Raji (cell line): ENCODE measurements around the gene SH3RF3.

Experiments used
- POLR2A ChIP-seq: IDR thresholded peaks from 2 replicates; pipeline ENCODE4 v1.6.1; 2011; ENCODE audit warnings: low read depth, low read length, control low read depth; ENCODE audit not compliant: insufficient read depth

Gene SH3RF3

DNA sequence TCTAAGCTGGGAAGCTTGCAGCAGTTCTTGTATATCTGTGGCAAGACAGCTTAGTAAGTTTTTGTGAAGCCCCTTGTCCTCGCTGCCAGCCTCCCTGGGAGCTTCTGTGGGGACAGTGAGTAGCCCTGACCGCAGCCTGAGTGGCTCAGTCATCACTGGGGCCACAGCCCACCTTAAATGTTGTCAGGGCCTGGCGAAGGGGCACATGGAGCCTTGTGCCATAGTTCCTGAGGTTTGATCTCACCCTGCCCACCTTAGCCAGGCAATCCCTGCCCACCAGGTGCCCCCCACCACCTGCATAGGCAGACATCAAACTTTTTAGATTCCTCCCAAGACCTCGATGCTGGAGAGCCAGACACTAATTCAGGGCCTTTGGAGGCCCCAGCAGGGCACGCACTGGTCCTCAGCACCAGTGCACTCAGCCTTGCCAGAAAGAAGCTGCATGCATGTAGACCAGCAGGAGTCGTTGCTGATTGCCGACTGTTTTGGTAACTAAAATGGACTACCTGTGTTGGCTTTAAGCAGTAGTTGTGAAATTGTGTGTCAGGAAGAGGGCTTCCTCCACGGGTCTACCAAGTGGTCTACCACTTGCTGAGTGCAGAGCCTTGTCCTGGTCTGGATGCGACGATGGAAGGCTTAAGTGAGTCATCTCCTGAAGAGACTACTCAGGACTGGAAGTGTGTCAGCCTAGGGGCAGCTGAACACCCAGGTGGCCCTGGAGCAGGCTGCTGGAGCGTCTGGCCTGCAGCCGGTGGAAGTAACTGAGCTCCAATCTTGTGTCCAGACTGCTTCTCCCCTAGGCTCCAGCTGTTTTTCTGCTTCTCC, 251.7 kb downstream of the SH3RF3 start:
- TF ChIP-seq POLR2A: no peak

DNA sequence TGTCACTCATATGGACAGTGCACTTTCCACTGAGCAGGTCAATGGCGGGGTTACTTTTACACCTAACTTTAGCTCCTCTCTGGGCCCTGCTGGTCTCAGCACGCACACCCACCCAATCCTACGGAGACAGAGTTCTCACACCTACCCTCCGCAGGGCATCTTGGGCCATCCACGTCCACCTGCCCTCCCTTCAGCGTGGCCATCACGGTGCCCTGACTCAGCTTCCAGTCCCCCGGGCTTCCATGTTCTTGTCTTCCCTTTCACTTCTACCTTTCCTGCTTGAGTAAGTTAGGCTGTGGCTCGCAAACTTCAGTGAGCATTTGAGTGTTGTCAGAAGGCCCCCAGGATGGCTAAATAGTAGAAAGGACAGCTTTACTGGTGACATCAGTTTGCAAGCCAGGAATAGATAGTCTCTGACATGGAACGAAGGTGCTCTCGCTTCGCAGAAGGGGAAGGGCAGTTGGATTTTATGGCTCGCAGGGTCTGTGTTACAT, 252.4 kb downstream of the SH3RF3 start:
- no peak for TF ChIP-seq POLR2A

DNA sequence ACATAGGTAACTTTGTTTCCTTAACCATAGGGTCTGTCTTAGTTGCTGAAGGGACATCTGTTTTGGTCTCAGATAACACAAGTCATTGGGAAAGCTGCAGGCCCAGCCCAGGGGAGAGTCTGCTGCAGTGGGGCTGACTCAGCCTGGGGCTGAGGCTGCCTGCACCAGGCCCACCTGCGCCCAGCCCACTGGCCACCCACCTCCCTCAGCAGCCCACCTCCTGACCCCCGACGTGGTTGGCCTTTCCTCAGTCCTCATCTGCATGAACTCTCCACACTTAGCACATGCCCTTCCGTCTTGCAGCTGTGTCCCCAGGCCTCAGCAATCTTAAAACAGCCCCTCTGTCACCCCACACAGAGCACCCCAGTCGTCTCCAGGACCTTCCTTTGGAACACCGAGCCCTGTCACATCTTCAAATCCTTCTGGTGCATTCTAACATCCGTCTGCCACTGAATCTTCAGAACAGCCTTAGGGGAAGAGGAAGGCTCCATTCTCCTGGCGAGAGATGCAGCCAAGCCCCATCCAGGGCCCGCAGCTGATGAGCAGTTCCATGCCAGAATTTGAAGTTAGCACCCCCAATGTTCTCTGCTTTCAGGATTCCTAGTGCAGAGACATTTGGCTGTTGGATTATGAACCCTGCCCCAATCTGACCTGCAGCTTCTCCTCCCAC, 253.4 kb downstream of the SH3RF3 start:
- no peak for TF ChIP-seq POLR2A

GRCh38 chr2:109382951-109383350, 253.9 kb downstream of the SH3RF3 start:
- TF ChIP-seq POLR2A: no peak

DNA sequence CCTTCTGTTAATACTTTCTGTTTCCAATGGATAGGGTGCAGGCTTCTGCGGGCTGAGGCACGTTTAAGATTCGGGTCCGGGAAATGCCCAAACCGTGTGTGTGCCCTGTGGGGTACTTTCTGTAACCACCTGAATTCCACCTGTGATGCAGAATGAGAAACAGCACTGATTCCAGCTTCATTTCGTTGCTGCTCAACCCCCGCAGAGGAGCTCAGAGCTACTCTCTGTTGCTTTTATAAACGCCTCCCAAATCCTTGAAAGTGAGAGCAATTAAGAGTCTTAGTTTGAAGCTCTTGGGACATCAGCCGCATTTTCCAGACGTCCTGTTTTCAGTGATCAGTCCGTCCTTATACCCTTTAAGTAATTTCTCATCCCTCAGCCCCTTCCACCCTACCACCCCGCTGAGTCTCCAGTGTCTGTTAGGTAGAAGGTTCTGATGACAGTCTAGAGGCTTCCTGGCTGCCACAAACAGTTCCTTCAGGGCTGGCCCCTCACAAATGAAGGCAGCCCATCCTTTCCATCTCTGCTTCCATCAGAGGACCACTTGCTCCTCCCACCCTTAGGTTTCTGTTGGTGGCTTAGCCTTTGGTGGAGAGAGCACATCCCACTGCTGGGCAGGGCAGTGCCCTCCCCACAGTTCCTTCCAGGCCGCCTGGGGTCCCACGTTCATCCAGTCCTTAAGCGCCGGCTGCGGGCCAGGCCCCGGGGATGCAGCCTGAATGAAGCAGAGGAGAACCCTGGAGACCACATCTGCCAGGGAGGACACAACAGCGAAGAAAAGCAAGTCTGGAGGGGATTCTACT, 254.7 kb downstream of the SH3RF3 start:
- TF ChIP-seq POLR2A: no peak

- TF ChIP-seq POLR2A: no peak
Measured at GRCh38 chr2:109384308-109385271, 255.6 kb downstream of the SH3RF3 start.

- no peak for TF ChIP-seq POLR2A
Measured at GRCh38 chr2:109385506-109385905, 256.5 kb downstream of the SH3RF3 start.

DNA sequence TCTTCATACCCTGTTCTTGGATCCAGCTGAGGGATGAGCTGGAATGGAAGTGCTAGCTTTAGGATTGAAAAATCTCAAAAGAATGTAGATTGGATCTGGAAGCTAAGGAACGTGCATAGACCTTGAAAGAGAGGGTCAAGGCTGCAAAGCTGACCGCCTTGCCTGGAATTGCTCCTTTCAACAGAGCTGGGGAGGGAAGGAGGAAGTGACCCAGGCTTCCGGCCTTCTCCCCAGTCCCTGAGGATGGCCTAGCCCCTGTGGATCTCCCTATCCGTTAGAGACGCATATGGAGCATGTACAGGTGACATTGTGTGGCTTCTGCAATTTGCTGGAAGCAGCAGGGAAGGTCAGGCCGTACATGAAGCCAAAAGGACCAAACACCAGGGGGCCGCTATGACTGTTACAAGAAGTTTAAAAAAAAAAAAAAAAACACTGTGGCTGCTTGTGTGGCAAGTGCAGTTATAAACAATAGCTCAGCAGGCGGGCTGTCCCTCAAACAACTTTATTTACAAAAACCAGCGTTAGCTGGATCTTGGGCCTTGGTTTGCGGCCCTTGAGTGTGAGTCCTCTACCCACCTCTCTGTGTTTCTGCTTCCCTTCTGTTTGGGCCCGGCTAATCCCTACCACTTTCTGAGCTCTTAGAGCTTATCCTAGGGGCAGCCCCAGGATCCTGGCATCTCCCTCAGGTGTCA, 257.1 kb downstream of the SH3RF3 start:
- TF ChIP-seq POLR2A: no peak

DNA sequence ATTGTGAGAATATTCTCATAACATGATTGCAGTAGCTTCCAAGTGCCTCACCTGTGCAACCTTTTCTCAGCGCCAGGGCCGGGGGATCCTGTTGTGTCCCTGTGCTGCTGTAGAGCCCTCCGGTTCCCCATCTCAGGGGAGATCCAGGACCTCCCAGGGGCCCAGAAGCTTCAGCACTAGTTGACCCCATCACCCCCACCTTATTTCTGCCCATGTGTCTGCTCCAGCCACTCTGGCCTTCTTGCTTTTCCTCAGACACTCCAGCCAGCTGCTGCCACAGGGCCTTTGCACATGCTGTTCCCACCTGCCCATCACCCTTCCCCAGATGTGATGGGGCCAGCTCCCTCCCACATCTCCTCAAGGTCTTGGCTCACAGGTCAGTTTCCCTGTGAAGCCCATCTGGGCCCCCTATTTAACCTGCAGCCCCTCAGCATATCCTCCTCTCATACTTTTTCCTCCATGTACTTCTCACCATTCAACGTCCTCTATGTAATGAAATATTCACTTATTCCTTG, 258.3 kb downstream of the SH3RF3 start:
- no peak for TF ChIP-seq POLR2A

- no peak for TF ChIP-seq POLR2A
Measured at GRCh38 chr2:109387778-109388469, 258.9 kb downstream of the SH3RF3 start.

DNA sequence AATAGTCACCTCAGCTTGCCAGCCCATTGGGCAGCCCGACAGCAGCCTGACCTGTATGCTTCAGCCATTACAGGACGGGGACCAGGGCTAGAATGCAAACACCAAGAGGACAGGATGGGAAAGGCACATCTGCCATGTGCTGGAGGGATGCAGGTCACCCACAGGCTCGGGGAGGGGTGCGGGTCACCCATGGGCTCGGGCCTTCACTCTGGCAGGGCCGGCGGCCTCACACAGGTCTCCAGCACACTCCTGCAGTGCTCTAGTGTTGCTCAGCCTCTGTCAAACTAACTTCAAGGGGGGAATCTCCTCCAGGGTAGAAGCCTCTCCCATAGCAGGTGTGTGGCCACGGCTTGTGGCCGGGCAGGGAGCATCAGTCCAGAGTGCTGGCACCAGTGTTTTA, 262.2 kb downstream of the SH3RF3 start:
- no peak for TF ChIP-seq POLR2A

- TF ChIP-seq POLR2A: no peak
Measured at GRCh38 chr2:109392140-109392539, 263.1 kb downstream of the SH3RF3 start.

DNA sequence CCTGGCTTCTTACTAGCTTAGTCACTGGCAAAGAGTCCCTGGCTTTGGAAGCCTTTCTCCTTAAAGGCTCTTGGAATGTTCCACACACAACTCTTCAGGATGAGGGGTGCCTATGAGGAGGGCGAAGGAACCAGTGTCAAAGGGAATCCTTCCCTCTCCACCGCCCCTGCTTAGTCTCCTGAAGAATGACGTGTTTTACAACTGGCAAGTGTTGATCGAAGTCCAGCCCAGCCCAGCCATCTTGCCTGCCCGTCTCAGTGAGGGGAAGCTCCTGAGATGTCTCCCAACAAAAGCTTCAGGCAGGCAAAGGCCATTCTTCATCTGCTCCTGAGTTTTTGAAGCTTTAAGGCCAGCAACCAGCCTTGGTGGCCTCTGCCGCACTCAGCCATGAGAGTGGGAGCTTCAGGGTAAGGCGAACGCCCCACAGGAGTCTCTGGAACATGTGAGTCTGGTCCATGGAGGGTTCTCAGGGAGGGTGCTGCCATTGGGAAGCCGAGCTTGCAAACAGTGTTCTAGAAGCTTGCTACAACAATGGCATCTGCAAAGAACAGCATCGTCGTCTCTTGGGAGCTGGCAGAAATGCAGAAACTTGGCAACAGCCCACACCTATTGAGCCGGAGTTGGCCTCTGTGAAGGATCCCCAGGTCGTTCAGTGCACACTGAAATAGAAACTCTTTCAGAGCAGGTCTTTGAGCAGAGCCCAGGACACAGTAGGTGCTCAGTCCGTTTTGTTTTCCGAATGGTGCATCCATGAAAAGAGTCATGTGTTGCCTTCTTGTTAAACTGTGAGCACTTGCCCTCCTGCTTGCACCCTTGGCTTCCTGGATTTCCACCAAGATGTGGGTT, 264.0 kb downstream of the SH3RF3 start:
- TF ChIP-seq POLR2A: no peak

- no peak for TF ChIP-seq POLR2A
Measured at GRCh38 chr2:109393662-109393972, 264.6 kb downstream of the SH3RF3 start.
